Fibroblast of lung (primary cell): ENCODE measurements around the gene PACRG. TPM values are rescaled to one million over a fixed set of nuclear protein-coding genes. Genes with fewer than 3 reads are reported as not detected.

ENCODE experiments used
- DNase-seq, 2 donors: peaks; one replicate each; pipeline versions ENCODE4 v3.0.0 to v3.0.0-alpha.2; 2010; ENCODE audit warnings: low read depth in 2 of 2
- H2AFZ ChIP-seq: 2 replicates; pipeline ENCODE4 v1.5.1; 2012; ENCODE audit warnings: low read length, control low read depth, inconsistent platforms
- H3K27ac ChIP-seq: 2 replicates; pipeline ENCODE4 v1.5.1; 2011; ENCODE audit warnings: low read length, control low read depth; ENCODE audit not compliant: insufficient read depth
- H3K27me3 ChIP-seq: 2 replicates; pipeline ENCODE4 v1.5.1; 2011; ENCODE audit warnings: mild to moderate bottlenecking, low read length; ENCODE audit not compliant: control insufficient read depth, insufficient read depth
- H3K36me3 ChIP-seq: 2 replicates; pipeline ENCODE4 v1.5.1; 2011; ENCODE audit warnings: low read length; ENCODE audit not compliant: control insufficient read depth, insufficient read depth
- H3K4me1 ChIP-seq: 2 replicates; pipeline ENCODE4 v1.5.1; 2011; ENCODE audit warnings: low read length; ENCODE audit not compliant: control insufficient read depth, insufficient read depth; ENCODE audit errors: extremely low read depth
- H3K4me2 ChIP-seq: 2 replicates; pipeline ENCODE4 v1.5.1; 2011; ENCODE audit warnings: low read length, control low read depth; ENCODE audit not compliant: insufficient read depth; ENCODE audit errors: extremely low read depth
- H3K4me3 ChIP-seq, 4 experiments: fragments of 200-600 bp in 1 of 4; sonication (generic) in 1 of 4; replicated peaks in 1 of 4; 2 replicates each; pipeline ENCODE4 v1.5.1; 2011 to 2016; ENCODE audit warnings: low read length in 4 of 4, low read depth in 3 of 4, mild to moderate bottlenecking in 3 of 4, control low read depth in 2 of 4, inconsistent platforms in 1 of 4, mixed read lengths in 1 of 4; ENCODE audit not compliant: insufficient read depth in 1 of 4; ENCODE audit errors: control extremely low read depth in 1 of 4
- H3K79me2 ChIP-seq: 2 replicates; pipeline ENCODE4 v1.5.1; 2012; ENCODE audit warnings: mild to moderate bottlenecking, low read length, inconsistent platforms; ENCODE audit not compliant: control insufficient read depth, insufficient read depth
- H3K9ac ChIP-seq: 2 replicates; pipeline ENCODE4 v1.5.1; 2011; ENCODE audit warnings: mild to moderate bottlenecking, low read length, control low read depth; ENCODE audit not compliant: insufficient read depth
- H3K9me3 ChIP-seq: 2 replicates; pipeline ENCODE4 v1.5.1; 2012; ENCODE audit warnings: low read depth, low read length; ENCODE audit not compliant: control insufficient read depth, insufficient read depth
- H4K20me1 ChIP-seq: 2 replicates; pipeline ENCODE4 v1.5.1; 2011; ENCODE audit warnings: low read length; ENCODE audit not compliant: control insufficient read depth, insufficient read depth; ENCODE audit errors: extremely low read depth
- CTCF ChIP-seq, 2 donors: IDR thresholded peaks in 1 of 2; conservative IDR thresholded peaks in 1 of 2; 1 replicate in 1 of 2; 2 replicates in 1 of 2; pipeline ENCODE4 v1.5.1; 2011 to 2012; ENCODE audit warnings: low read length in 2 of 2, control low read depth in 1 of 2, inconsistent platforms in 1 of 2, low read depth in 1 of 2, mild to moderate bottlenecking in 1 of 2
- EZH2 ChIP-seq: IDR thresholded peaks from 2 replicates; pipeline ENCODE4 v1.5.1; 2012; ENCODE audit warnings: low read length, control low read depth, mild to moderate bottlenecking; ENCODE audit errors: missing control alignments
- polyA plus RNA-seq, 2 donors: library from polyadenylated mRNA; depleted of rRNA in 1 of 2; stranded (reverse) in 1 of 2; unstranded in 1 of 2; fragments of >200 nt; gene quantifications; 2 replicates each; pipeline ENCODE4 v1.2.1, GENCODE V29; 2011 to 2012; ENCODE audit warnings: missing spikeins in 1 of 2
- total RNA-seq: library from RNA; depleted of rRNA; stranded (reverse); fragments of >200 nt; gene quantifications from 2 replicates; pipeline ENCODE4 v1.2.1, GENCODE V29; 2014

PACRG gene
- total and polyA plus RNA-seq, 2 donors (not counting 1 experiment from before 2014, with no cell fraction given) = 0.30 to 0.66 TPM

GRCh38 chr6:163183806-163184205 lies 456.0 kb downstream of the PACRG start:
- peak; percentile 2 to 71 for DNase-seq
- no peak overlapping the region for H3K4me2 ChIP-seq
- H3K4me1 ChIP-seq = no peaks in the 10 kb centered on the region
- no peak for TF ChIP-seq EZH2
- no peak for TF ChIP-seq CTCF (conservative IDR thresholded peaks at IDR 0.05 in 1 of 2, IDR thresholded peaks at IDR 0.05 in 1 of 2; ENCODE audit: low read depth in 1 of 2, low read length in 2 of 2)
- H2AFZ ChIP-seq = no peak overlapping the region
- no peak overlapping the region for H3K27ac ChIP-seq
- no peaks in the 10 kb centered on the region for H3K27me3 ChIP-seq
- no peaks in the 10 kb centered on the region for H4K20me1 ChIP-seq
- no peaks in the 10 kb centered on the region for H3K79me2 ChIP-seq
- H3K9me3 ChIP-seq = no peaks in the 10 kb centered on the region
- no peak overlapping the region for H3K4me3 ChIP-seq
- H3K9ac ChIP-seq = no peak overlapping the region
- H3K36me3 ChIP-seq = no peaks in the 10 kb centered on the region

GRCh38 chr6:163185744-163186143 lies 458.0 kb downstream of the PACRG start:
- Histone ChIP-seq H3K27me3 (no peaks in the 10 kb centered on the region), H3K9ac (no peak overlapping the region), H3K4me1 (no peaks in the 10 kb centered on the region), H3K27ac (no peak overlapping the region), H2AFZ (no peak overlapping the region), H4K20me1 (no peaks in the 10 kb centered on the region), H3K36me3 (no peaks in the 10 kb centered on the region), H3K9me3 (no peaks in the 10 kb centered on the region), H3K4me2 (no peak overlapping the region), H3K79me2 (no peaks in the 10 kb centered on the region), H3K4me3 (no peak overlapping the region)
- TF ChIP-seq CTCF (conservative IDR thresholded peaks at IDR 0.05 in 1 of 2, IDR thresholded peaks at IDR 0.05 in 1 of 2; ENCODE audit: low read depth in 1 of 2, low read length in 2 of 2) = no peak
- no peak for TF ChIP-seq EZH2
- no peak for DNase-seq

- TF ChIP-seq EZH2 (no peak), CTCF (conservative IDR thresholded peaks at IDR 0.05 in 1 of 2, IDR thresholded peaks at IDR 0.05 in 1 of 2; ENCODE audit: low read depth in 1 of 2, low read length in 2 of 2) (no peak)
- Histone ChIP-seq H3K4me2 (no peak overlapping the region), H2AFZ (no peak overlapping the region), H3K9ac (no peak overlapping the region), H3K9me3 (no peaks in the 10 kb centered on the region), H3K79me2 (no peaks in the 10 kb centered on the region), H3K27me3 (no peaks in the 10 kb centered on the region), H3K4me1 (no peaks in the 10 kb centered on the region), H4K20me1 (no peaks in the 10 kb centered on the region), H3K27ac (no peak overlapping the region), H3K36me3 (no peaks in the 10 kb centered on the region), H3K4me3 (no peak overlapping the region)
- no peak for DNase-seq
Observed at GRCh38 chr6:163186527-163186926, 458.8 kb downstream of the PACRG start.
